GM12878 (cell line): Measurements from ENCODE around the gene MYOM1. TPM values are rescaled to one million over a fixed set of nuclear protein-coding genes. Genes with fewer than 3 reads are reported as not detected.

Source experiments
- ATAC-seq: fragments of 200-7000 bp; cut with Tn5 transposase; 3 replicates; pipeline ENCODE4 v1.9.1; 2020; ENCODE audit warnings: mild to moderate bottlenecking, moderate library complexity
- BruUV-seq: library from RNA; stranded (reverse); fragments of 400-500 nt; replicated peaks from 2 replicates; lab custom pipeline; 2021; lab: Mats Ljungman, UMichigan
- CTCF ChIA-PET: fragments of 300-600 bp; sonication (Branson Sonifier 250); formaldehyde crosslinking; extraction: SDS; loops from one replicate; lab custom pipeline; 2021; ENCODE audit warnings: inconsistent platforms; lab: Yijun Ruan, JAX
- POLR2A ChIA-PET: fragments of 350-600 bp; formaldehyde crosslinking; extraction: SDS; loops from one replicate; lab custom pipeline; 2021; ENCODE audit warnings: inconsistent platforms; lab: Charles Lee
- RAD21 ChIA-PET: fragments of 300-600 bp; sonication (Branson Sonifier 250); formaldehyde crosslinking; loops from one replicate; lab custom pipeline; 2023; ENCODE audit warnings: antibody characterized with exemption; ENCODE audit not compliant: unreplicated experiment; lab: Charles Lee
- SMC1A ChIA-PET: fragments of 300-600 bp; sonication (Branson Sonifier 250); formaldehyde crosslinking; loops from one replicate; lab custom pipeline; 2023; ENCODE audit not compliant: unreplicated experiment, uncharacterized antibody; lab: Charles Lee
- DNase-seq: peaks from one replicate; pipeline ENCODE4 v3.0.0-alpha.2; 2011; ENCODE audit warnings: low read depth, low spot score
- FAIRE-seq: peaks from 3 replicates; lab custom pipeline; 2011; peaks lifted over from hg19 to GRCh38; lab: Jason Lieb, UNC
- H2AFZ ChIP-seq: 2 replicates; pipeline ENCODE4 v1.6.0; 2011; ENCODE audit warnings: low read depth, low read length, control low read depth; ENCODE audit not compliant: control insufficient read depth
- H3K27ac ChIP-seq: 2 replicates; pipeline ENCODE4 v1.5.1; 2011; ENCODE audit warnings: control low read depth; ENCODE audit not compliant: control insufficient read depth, insufficient read depth
- H3K27me3 ChIP-seq, 2 experiments: replicated peaks in 1 of 2; 2 replicates each; pipeline versions ENCODE4 v1.6.0 to v1.6.1; 2011; ENCODE audit warnings: low read length in 1 of 2; ENCODE audit not compliant: control insufficient read depth in 2 of 2, insufficient read depth in 2 of 2
- H3K36me3 ChIP-seq, 2 experiments: 2 replicates each; pipeline ENCODE4 v1.5.1; 2011; ENCODE audit warnings: low read length in 1 of 2; ENCODE audit not compliant: control insufficient read depth in 2 of 2, insufficient read depth in 2 of 2
- H3K4me1 ChIP-seq: 2 replicates; pipeline ENCODE4 v1.6.1; 2011; ENCODE audit warnings: mild to moderate bottlenecking, low read length, moderate library complexity, mixed read lengths; ENCODE audit not compliant: control insufficient read depth, insufficient read depth
- H3K4me2 ChIP-seq: 2 replicates; pipeline ENCODE4 v1.6.0; 2011; ENCODE audit warnings: control low read depth; ENCODE audit not compliant: control insufficient read depth, insufficient read depth
- H3K4me3 ChIP-seq: fragments of 200-600 bp; sonication (generic); 2 replicates; pipeline ENCODE4 v1.5.1; 2016
- H3K79me2 ChIP-seq: 2 replicates; pipeline ENCODE4 v1.6.0; 2011; ENCODE audit warnings: low read length; ENCODE audit not compliant: control insufficient read depth, insufficient read depth
- H3K9ac ChIP-seq: 2 replicates; pipeline ENCODE4 v1.8.0; 2011; ENCODE audit warnings: low read length, control low read depth, mixed read lengths; ENCODE audit not compliant: control insufficient read depth, insufficient read depth
- H3K9me3 ChIP-seq: replicated peaks from 3 replicates; pipeline ENCODE4 v1.5.1; 2011; ENCODE audit warnings: mild to moderate bottlenecking, low read length; ENCODE audit not compliant: control insufficient read depth, insufficient read depth
- H4K20me1 ChIP-seq: 2 replicates; pipeline ENCODE4 v1.6.0; 2011; ENCODE audit not compliant: control insufficient read depth, insufficient read depth
- CHD2 ChIP-seq: IDR thresholded peaks from 2 replicates; pipeline ENCODE4 v1.6.1; 2011; ENCODE audit warnings: low read depth, low read length, improper control_type of control experiment, borderline replicate concordance
- CTCF ChIP-seq, 3 experiments: IDR thresholded peaks in 2 of 3; conservative IDR thresholded peaks in 1 of 3; 2 replicates each; pipeline ENCODE4 v1.5.1; 2011; ENCODE audit warnings: low read depth in 3 of 3, low read length in 3 of 3, mild to moderate bottlenecking in 3 of 3, control low read depth in 2 of 3, moderate library complexity in 2 of 3, inconsistent platforms in 1 of 3, mixed read lengths in 1 of 3; ENCODE audit not compliant: control insufficient read depth in 2 of 3, insufficient read depth in 1 of 3; ENCODE audit errors: extremely low read depth in 1 of 3
- ETV6 ChIP-seq, 2 experiments: fragments of 450-650 bp in 1 of 2; IDR thresholded peaks in 1 of 2; conservative IDR thresholded peaks in 1 of 2; 2 replicates each; pipeline ENCODE4 v1.6.1; 2014; ENCODE audit warnings: antibody characterized with exemption in 1 of 2, borderline replicate concordance in 1 of 2, low read depth in 1 of 2, mild to moderate bottlenecking in 1 of 2, moderate library complexity in 1 of 2
- HDAC6 ChIP-seq: fragments of 200-600 bp; sonication (generic); IDR thresholded peaks from one replicate; pipeline ENCODE4 v1.8.0; 2017; ENCODE audit warnings: antibody characterized with exemption; ENCODE audit not compliant: unreplicated experiment
- IKZF1 ChIP-seq: fragments of 450-650 bp; conservative IDR thresholded peaks from 2 replicates; pipeline ENCODE4 v1.6.1; 2017; ENCODE audit warnings: antibody characterized with exemption, mild to moderate bottlenecking
- NFXL1 ChIP-seq: fragments of 450-650 bp; IDR thresholded peaks from 2 replicates; pipeline ENCODE4 v1.6.1; 2017; ENCODE audit warnings: antibody characterized with exemption, mild to moderate bottlenecking, borderline replicate concordance
- RELB ChIP-seq: fragments of 450-650 bp; IDR thresholded peaks from 2 replicates; pipeline ENCODE4 v1.6.1; 2017; ENCODE audit warnings: low read depth, mild to moderate bottlenecking, moderate library complexity
- SMC3 ChIP-seq: IDR thresholded peaks from 2 replicates; pipeline ENCODE4 v1.6.1; 2011; ENCODE audit warnings: low read length, improper control_type of control experiment, borderline replicate concordance
- TBL1XR1 ChIP-seq: IDR thresholded peaks from 2 replicates; pipeline ENCODE4 v1.6.1; 2012; ENCODE audit warnings: low read depth, low read length, improper control_type of control experiment
- TCF12 ChIP-seq: IDR thresholded peaks from 2 replicates; pipeline ENCODE4 v1.6.1; 2011; ENCODE audit warnings: low read depth, mild to moderate bottlenecking, low read length
- ZNF592 ChIP-seq: fragments of 450-650 bp; IDR thresholded peaks from 2 replicates; pipeline ENCODE4 v1.6.1; 2017; ENCODE audit warnings: mild to moderate bottlenecking, moderate library complexity
- ZNF687 ChIP-seq: fragments of 450-650 bp; IDR thresholded peaks from 2 replicates; pipeline ENCODE4 v1.6.1; 2017; ENCODE audit warnings: mild to moderate bottlenecking, moderate library complexity
- in situ Hi-C: fragments of 300-500 bp; cut with MboI; formaldehyde crosslinking; loops from 9 replicates; pipeline ENCODE4 v1.14.3; 2018; ENCODE audit warnings: mixed read lengths
- intact Hi-C: fragments of 100-400 bp; cut with micrococcal nuclease; formaldehyde crosslinking; loops from one replicate; pipeline ENCODE4 v1.14.2; 2022; ENCODE audit not compliant: unreplicated experiment
- polyA plus RNA-seq, 11 experiments: library from polyadenylated mRNA; depleted of rRNA in 4 of 11; unstranded in 6 of 11; stranded (reverse) in 5 of 11; fragments of >200 nt; fragmentation: Nextera tagmentation in 4 of 11; fragmentation: Illumina TruSeq in 1 of 11; extraction: Ambion mirVana in 4 of 11; extraction: Trizol in 1 of 11; gene quantifications; 1 replicate in 1 of 11; 2 replicates in 10 of 11; pipeline versions ENCODE4 v1.2.1 to v1.2.3, GENCODE V29; 2011 to 2016; ENCODE audit warnings: inconsistent platforms in 2 of 11, missing spikeins in 2 of 11, low read depth in 1 of 11
- total RNA-seq, 4 experiments: library from RNA; depleted of rRNA in 3 of 4; stranded (reverse); fragments of >200 nt in 3 of 4; fragmentation: Illumina TruSeq in 1 of 4; extraction: Trizol in 1 of 4; gene quantifications; 2 replicates each; pipeline versions ENCODE4 v1.2.1 to v1.2.3, GENCODE V29; 2013 to 2021

MYOM1 gene
- total and polyA plus RNA-seq, 10 of the 15 experiments (the other 5 are each of a cell fraction or from before 2014, with no cell fraction given): 0.06 to 1.0 (median 0.57) TPM

- H3K9ac ChIP-seq: no peak overlapping the region
- CTCF ChIA-PET: interaction anchor here (0.6 to 1.3 kb wide), 4 partner anchors 11 to 462 kb away, joined by 3 to 8 read pairs (median 3); no protein-coding TSS in a partner anchor
- no peak overlapping the region for H3K27ac ChIP-seq
- H3K4me3 ChIP-seq: no peak overlapping the region
- H3K36me3 ChIP-seq: no peaks in the 10 kb centered on the region
- no peak for DNase-seq
- no peak overlapping the region for H2AFZ ChIP-seq
- FAIRE-seq: no peak
- no peak for ATAC-seq
- intact Hi-C loops: no loop called here
- in situ Hi-C loops: no loop called here
- POLR2A ChIA-PET: no interaction called here
- RAD21 ChIA-PET: no interaction called here
- SMC1A ChIA-PET: interaction anchor here (1.0 to 1.2 kb wide), 2 partner anchors 10 to 11 kb away, joined by 3 read pairs; no protein-coding TSS in a partner anchor
- H3K27me3 ChIP-seq: no peaks in the 10 kb centered on the region
- no peaks in the 10 kb centered on the region for H3K4me1 ChIP-seq
- H3K4me2 ChIP-seq: no peak overlapping the region
- no peaks in the 10 kb centered on the region for H3K79me2 ChIP-seq
- no peaks in the 10 kb centered on the region for H4K20me1 ChIP-seq
- no peaks in the 10 kb centered on the region; the same call in 1 of the 3 replicates for H3K9me3 ChIP-seq
- no TSS peak for BruUV-seq
- TF ChIP-seq TCF12 (no peak), ETV6 (conservative IDR thresholded peaks at IDR 0.05 in 1 of 2, IDR thresholded peaks at IDR 0.05 in 1 of 2; ENCODE audit: borderline replicate concordance in 1 of 2, low read depth in 1 of 2) (no peak), RELB (no peak), TBL1XR1 (no peak), NFXL1 (no peak), HDAC6 (no peak), CTCF (IDR thresholded peaks at IDR 0.05 in 2 of 3, conservative IDR thresholded peaks at IDR 0.05 in 1 of 3; ENCODE audit: control insufficient read depth in 2 of 3, extremely low read depth in 1 of 3, insufficient read depth in 1 of 3, low read depth in 3 of 3, low read length in 3 of 3) (no peak), IKZF1 (no peak), ZNF687 (no peak), SMC3 (no peak), ZNF592 (no peak), CHD2 (no peak)
Observed at GRCh38 chr18:3140342-3140741, 79.4 kb downstream of the MYOM1 start.
